ENCODE measurements around the gene TLR3. TPM values are rescaled to one million over a fixed set of nuclear protein-coding genes. Genes with fewer than 3 reads are reported as not detected.

Gene TLR3
- polyA plus RNA-seq, 3 donors = 0.09 TPM; not detected in 2

DNA sequence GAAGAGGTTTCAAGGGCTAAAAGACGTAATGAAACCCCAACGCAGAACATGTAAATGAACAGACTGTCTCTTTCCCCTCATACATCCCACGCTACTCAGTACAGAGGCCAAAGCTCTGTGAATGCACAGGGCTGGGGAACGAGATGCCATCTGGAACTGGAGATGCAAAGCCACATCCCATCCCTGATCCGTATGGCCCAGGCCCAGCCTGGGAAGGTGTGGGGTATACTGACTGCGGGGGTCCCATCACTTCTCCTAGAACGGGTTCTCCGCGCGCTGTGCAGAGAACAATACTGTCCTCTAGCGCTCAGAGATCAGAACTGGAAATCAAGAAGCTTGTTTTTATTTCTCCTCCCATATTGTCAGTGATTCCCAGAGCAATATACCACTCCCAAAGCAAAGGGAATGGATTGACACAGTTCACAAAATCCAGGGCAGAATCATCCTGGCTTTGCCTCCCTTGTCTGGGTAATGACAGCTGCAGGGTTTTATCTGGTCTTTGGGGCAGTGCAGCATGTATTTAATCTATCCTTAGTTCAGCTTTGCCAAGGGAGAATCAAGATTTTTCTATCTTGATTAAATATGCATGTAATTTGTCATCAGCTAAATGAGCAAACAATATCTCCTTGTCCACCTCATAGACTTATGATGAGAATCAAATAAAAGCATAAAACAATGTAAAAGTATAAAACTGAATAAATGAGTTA is 47.3 kb upstream of the TLR3 start:
- no peaks in the 10 kb centered on the region for H3K4me1 ChIP-seq (ENCODE audit: control insufficient read depth in 1 of 2, insufficient read depth in 2 of 2, low read length in 2 of 2)
- H3K36me3 ChIP-seq (replicated peaks in 1 of 2; ENCODE audit: control insufficient read depth in 1 of 2, insufficient read depth in 2 of 2, low read length in 2 of 2) = no peaks in the 10 kb centered on the region
- Mint-ChIP-seq H3K27me3 (ENCODE audit: low read depth in 3 of 3) (peaks cover 5 to 14% (median 7%) of the 10 kb centered on the region in 3 donors), H3K9me3 (peaks cover 0 to 1% (median 0%) of the 10 kb centered on the region in 7 donors), H3K4me1 (no peaks in the 10 kb centered on the region), H3K36me3 (no peaks in the 10 kb centered on the region), H3K4me3 (no peak overlapping the region), H3K27ac (no peak overlapping the region)
- H4K20me1 ChIP-seq (ENCODE audit: insufficient read depth, low read length) = no peaks in the 10 kb centered on the region
- DNase-seq = no peak
- H3K9ac ChIP-seq (ENCODE audit: insufficient read depth, low read length, poor library complexity, severe bottlenecking) = no peak overlapping the region
- no peak overlapping the region for H2AFZ ChIP-seq (ENCODE audit: insufficient read depth, low read depth, low read length, poor library complexity, severe bottlenecking)
- no CpG with 5 or more reads among the region's 11 CpGs for WGBS (ENCODE audit: insufficient coverage)
- no peaks in the 10 kb centered on the region for H3K79me2 ChIP-seq (ENCODE audit: insufficient read depth, low read length)
- no peak overlapping the region for H3K4me2 ChIP-seq (replicated peaks; ENCODE audit: extremely low read depth, low read length, poor library complexity, severe bottlenecking)
- intact Hi-C loops (cut with micrococcal nuclease) = no loop called here
- H3K27me3 ChIP-seq (ENCODE audit: control insufficient read depth in 2 of 2, insufficient read depth in 2 of 2, low read length in 2 of 2) = no peaks in the 10 kb centered on the region
- no peak overlapping the region for H3K27ac ChIP-seq (ENCODE audit: low read depth in 1 of 2, low read length in 2 of 2)
- H3K9me3 ChIP-seq (replicated peaks in 1 of 2; ENCODE audit: control insufficient read depth in 1 of 2, insufficient read depth in 1 of 2, low read length in 2 of 2) = no peaks in the 10 kb centered on the region
- H3K4me3 ChIP-seq (replicated peaks in 1 of 3; ENCODE audit: low read depth in 2 of 3, low read length in 3 of 3) = no peak overlapping the region
- TF ChIP-seq, protein P1, sequence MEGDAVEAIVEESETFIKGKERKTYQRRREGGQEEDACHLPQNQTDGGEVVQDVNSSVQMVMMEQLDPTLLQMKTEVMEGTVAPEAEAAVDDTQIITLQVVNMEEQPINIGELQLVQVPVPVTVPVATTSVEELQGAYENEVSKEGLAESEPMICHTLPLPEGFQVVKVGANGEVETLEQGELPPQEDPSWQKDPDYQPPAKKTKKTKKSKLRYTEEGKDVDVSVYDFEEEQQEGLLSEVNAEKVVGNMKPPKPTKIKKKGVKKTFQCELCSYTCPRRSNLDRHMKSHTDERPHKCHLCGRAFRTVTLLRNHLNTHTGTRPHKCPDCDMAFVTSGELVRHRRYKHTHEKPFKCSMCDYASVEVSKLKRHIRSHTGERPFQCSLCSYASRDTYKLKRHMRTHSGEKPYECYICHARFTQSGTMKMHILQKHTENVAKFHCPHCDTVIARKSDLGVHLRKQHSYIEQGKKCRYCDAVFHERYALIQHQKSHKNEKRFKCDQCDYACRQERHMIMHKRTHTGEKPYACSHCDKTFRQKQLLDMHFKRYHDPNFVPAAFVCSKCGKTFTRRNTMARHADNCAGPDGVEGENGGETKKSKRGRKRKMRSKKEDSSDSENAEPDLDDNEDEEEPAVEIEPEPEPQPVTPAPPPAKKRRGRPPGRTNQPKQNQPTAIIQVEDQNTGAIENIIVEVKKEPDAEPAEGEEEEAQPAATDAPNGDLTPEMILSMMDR (IDR thresholded peaks at IDR 0.05) = no peak

DNA sequence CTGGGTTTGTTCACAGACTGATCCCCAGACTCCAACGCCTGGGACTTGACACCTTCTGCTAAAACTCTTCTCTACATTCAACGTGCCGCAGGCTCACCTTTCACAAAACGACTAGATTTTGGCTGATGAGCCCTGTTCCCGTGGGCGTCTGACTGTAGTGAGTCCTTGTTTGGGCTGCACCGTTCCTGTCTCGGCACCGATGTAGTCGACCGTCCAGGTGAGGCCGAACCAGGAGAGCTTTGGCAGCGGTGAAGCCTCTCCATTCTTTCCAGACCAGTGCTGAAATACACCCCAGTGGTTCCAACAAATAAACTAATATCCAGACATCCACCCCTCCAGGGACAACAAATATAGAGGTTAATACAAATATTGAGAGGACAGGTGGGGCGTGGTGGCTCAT is 45.0 kb upstream of the TLR3 start:
- WGBS (ENCODE audit: insufficient coverage) = 94% methylated on average over 8 of the region's 14 CpGs
- peaks cover 0 to 9% (median 5%) of the 10 kb centered on the region in 7 donors for H3K9me3 Mint-ChIP-seq
- DNase-seq = no peak
- Histone ChIP-seq H3K4me3 (replicated peaks in 1 of 3; ENCODE audit: low read depth in 2 of 3, low read length in 3 of 3) (no peak overlapping the region), H3K27ac (ENCODE audit: low read depth in 1 of 2, low read length in 2 of 2) (no peak overlapping the region), H3K9ac (ENCODE audit: insufficient read depth, low read length, poor library complexity, severe bottlenecking) (no peak overlapping the region), H3K4me2 (replicated peaks; ENCODE audit: extremely low read depth, low read length, poor library complexity, severe bottlenecking) (no peak overlapping the region), H3K9me3 (replicated peaks in 1 of 2; ENCODE audit: control insufficient read depth in 1 of 2, insufficient read depth in 1 of 2, low read length in 2 of 2) (peaks cover 0 to 4% of the 10 kb centered on the region in 2 donors), H2AFZ (ENCODE audit: insufficient read depth, low read depth, low read length, poor library complexity, severe bottlenecking) (no peak overlapping the region), H3K79me2 (ENCODE audit: insufficient read depth, low read length) (no peaks in the 10 kb centered on the region), H3K4me1 (ENCODE audit: control insufficient read depth in 1 of 2, insufficient read depth in 2 of 2, low read length in 2 of 2) (no peaks in the 10 kb centered on the region), H3K36me3 (replicated peaks in 1 of 2; ENCODE audit: control insufficient read depth in 1 of 2, insufficient read depth in 2 of 2, low read length in 2 of 2) (no peaks in the 10 kb centered on the region), H4K20me1 (ENCODE audit: insufficient read depth, low read length) (no peaks in the 10 kb centered on the region), H3K27me3 (ENCODE audit: control insufficient read depth in 2 of 2, insufficient read depth in 2 of 2, low read length in 2 of 2) (no peaks in the 10 kb centered on the region)
- no peak overlapping the region for H3K4me3 Mint-ChIP-seq
- TF ChIP-seq, protein P1 (IDR thresholded peaks at IDR 0.05) = no peak
- intact Hi-C loops (cut with micrococcal nuclease) = no loop called here
- peaks cover 5 to 12% (median 7%) of the 10 kb centered on the region in 3 donors for H3K27me3 Mint-ChIP-seq (ENCODE audit: low read depth in 3 of 3)
- H3K4me1 Mint-ChIP-seq = no peaks in the 10 kb centered on the region
- H3K27ac Mint-ChIP-seq = no peak overlapping the region
- H3K36me3 Mint-ChIP-seq = no peaks in the 10 kb centered on the region
